Activated CD8-positive, alpha-beta T cell treated with anti-CD3 and anti-CD28 coated beads for 36 hours (primary cell): ENCODE results near the gene KRTAP27-1. TPM values are rescaled to one million over a fixed set of nuclear protein-coding genes. Genes with fewer than 3 reads are reported as not detected.

Experiments used
- ATAC-seq: fragments of 200-7000 bp; cut with Tn5 transposase; one replicate; pipeline ENCODE4 v1.10.0; 2021; ENCODE audit warnings: mild to moderate bottlenecking, moderate library complexity
- CTCF ChIA-PET: fragments of 350-600 bp; sonication (Branson Sonifier 250); formaldehyde crosslinking; loops from one replicate; lab custom pipeline; 2021; ENCODE audit warnings: antibody characterized with exemption; lab: Charles Lee
- POLR2A ChIA-PET: fragments of 350-600 bp; sonication (Branson Sonifier 250); formaldehyde crosslinking; loops from one replicate; lab custom pipeline; 2021; ENCODE audit warnings: antibody characterized with exemption; lab: Charles Lee
- DNase-seq: peaks from one replicate; pipeline ENCODE4 v3.0.0-alpha.2; 2020
- H3K27ac Mint-ChIP-seq: one replicate; pipeline ENCODE4 v1.8.0; 2021; ENCODE audit warnings: mild to moderate bottlenecking, mixed read lengths
- H3K27me3 Mint-ChIP-seq: one replicate; pipeline ENCODE4 v1.8.0; 2021; ENCODE audit warnings: mixed read lengths
- H3K36me3 Mint-ChIP-seq: one replicate; pipeline ENCODE4 v1.8.0; 2021; ENCODE audit warnings: low read depth, mixed read lengths
- H3K4me1 Mint-ChIP-seq: one replicate; pipeline ENCODE4 v1.8.0; 2021; ENCODE audit warnings: low read depth, mixed read lengths
- H3K4me3 Mint-ChIP-seq: one replicate; pipeline ENCODE4 v1.8.0; 2021; ENCODE audit warnings: mild to moderate bottlenecking, moderate library complexity, mixed read lengths
- H3K9me3 Mint-ChIP-seq: one replicate; pipeline ENCODE4 v1.8.0; 2021; ENCODE audit warnings: mixed read lengths
- CTCF ChIP-seq: fragments of 200-600 bp; IDR thresholded peaks from one replicate; pipeline ENCODE4 v1.8.0; 2022; ENCODE audit warnings: antibody characterized with exemption, mild to moderate bottlenecking
- intact Hi-C: fragments of 100-400 bp; cut with micrococcal nuclease; formaldehyde crosslinking; loops from one replicate; pipeline ENCODE4 v1.10.0; 2022
- microRNA-seq: library from miRNA; unstranded; fragments of <30 nt; microRNA quantifications from one replicate; pipeline ENCODE4 v1.2.0, GENCODE V29; 2022; ENCODE audit warnings: borderline microRNAs expressed, borderline replicate concordance
- total RNA-seq, 2 experiments: library from RNA; stranded (reverse); gene quantifications; one replicate each; pipeline ENCODE4 v1.2.3, GENCODE V29; 2021

The KRTAP27-1 gene
- total RNA-seq, 2 experiments from 2014 or later: not detected

- no peaks in the 10 kb centered on the region for H3K36me3 Mint-ChIP-seq
- no peak for TF ChIP-seq CTCF
- DNase-seq (no peak), ATAC-seq (no peak)
- no peaks in the 10 kb centered on the region for H3K27me3 Mint-ChIP-seq
- H3K4me3 Mint-ChIP-seq: no peak overlapping the region
- CTCF ChIA-PET: no interaction called here
- intact Hi-C loops: no loop called here
- POLR2A ChIA-PET: no interaction called here
- H3K27ac Mint-ChIP-seq: no peak overlapping the region
- no peaks in the 10 kb centered on the region for H3K4me1 Mint-ChIP-seq
- H3K9me3 Mint-ChIP-seq: peaks cover 4% of the 10 kb centered on the region
These were observed 32.4 kb downstream of the KRTAP27-1 start for GRCh38 chr21:30305136-30305535.

DNA sequence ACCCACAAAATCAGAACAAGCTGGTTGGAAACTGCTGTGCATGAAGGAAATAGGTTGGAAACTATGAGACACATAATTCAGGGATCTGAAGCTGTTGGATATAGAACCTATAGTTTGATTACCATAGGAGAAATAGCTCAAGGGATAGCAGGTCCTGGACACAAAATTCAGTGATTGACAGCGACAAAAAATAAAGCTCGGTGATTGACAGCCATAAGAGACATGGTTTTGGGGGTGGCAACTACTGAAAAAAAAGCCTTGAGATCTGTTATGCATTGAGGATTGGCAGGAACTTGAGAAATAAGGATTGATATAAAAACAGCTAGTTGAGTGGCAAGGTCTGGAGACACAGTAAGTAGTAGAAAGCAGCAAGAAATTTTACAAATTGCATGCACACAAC, 48.3 kb downstream of the KRTAP27-1 start, which contains the start of gene KRTAP25-1:
Gene KRTAP25-1, minus strand, starts transcription at position 300 of the 400 bp plus-strand sequence. Its CDS starts 24 bp downstream, at position 276.
- Mint-ChIP-seq H3K4me1 (no peaks in the 10 kb centered on the region), H3K9me3 (no peaks in the 10 kb centered on the region), H3K4me3 (no peak within 1 kb of the TSS), H3K36me3 (no peaks in the 10 kb centered on the region), H3K27ac (no peak within 1 kb of the TSS), H3K27me3 (no peaks in the 10 kb centered on the region)
- TF ChIP-seq CTCF: no peak
- CTCF ChIA-PET: no interaction called here
- DNase-seq (no peak), ATAC-seq (no peak)
- intact Hi-C loops: no loop called here
- POLR2A ChIA-PET: no interaction called here

Small RNA genes lying within 50 kb of the gene (microRNA-seq; reads per million reads assigned to microRNA genes)
- not detected for gene MIR4327

Other genes starting within 250 kb of the KRTAP27-1 start
- not detected for gene CLDN17, start 170.9 kb downstream of the KRTAP27-1 start, total RNA-seq
- not detected for gene CLDN8, start 121.6 kb downstream of the KRTAP27-1 start, total RNA-seq
- not detected for gene KRTAP24-1, start 54.7 kb downstream of the KRTAP27-1 start, total RNA-seq
- not detected for gene KRTAP25-1, start 48.2 kb downstream of the KRTAP27-1 start, total RNA-seq
- gene KRTAP26-1, start 17.4 kb downstream of the KRTAP27-1 start, total RNA-seq: not detected
- gene KRTAP23-1, start 10.9 kb upstream of the KRTAP27-1 start, total RNA-seq: not detected
- gene KRTAP13-2, start 34.6 kb upstream of the KRTAP27-1 start, total RNA-seq: not detected
- not detected for gene KRTAP13-1, start 58.3 kb upstream of the KRTAP27-1 start, total RNA-seq
- not detected for gene KRTAP13-3, start 88.2 kb upstream of the KRTAP27-1 start, total RNA-seq
- not detected for gene KRTAP13-4, start 92.5 kb upstream of the KRTAP27-1 start, total RNA-seq
- gene KRTAP15-1, start 102.6 kb upstream of the KRTAP27-1 start, total RNA-seq: not detected
- gene KRTAP19-1, start 142.7 kb upstream of the KRTAP27-1 start, total RNA-seq: not detected
- not detected for gene KRTAP19-2, start 149.7 kb upstream of the KRTAP27-1 start, total RNA-seq
- gene KRTAP19-3, start 154.3 kb upstream of the KRTAP27-1 start, total RNA-seq: not detected
- gene KRTAP19-4, start 159.5 kb upstream of the KRTAP27-1 start, total RNA-seq: not detected
- not detected for gene KRTAP19-5, start 164.4 kb upstream of the KRTAP27-1 start, total RNA-seq
- not detected for gene KRTAP19-6, start 204.2 kb upstream of the KRTAP27-1 start, total RNA-seq
- gene KRTAP19-7, start 223.6 kb upstream of the KRTAP27-1 start, total RNA-seq: not detected